HEK293 (cell line): Measurements from ENCODE around the gene KCTD15.

ENCODE experiments used
- CTCF ChIA-PET: fragments of 350-600 bp; formaldehyde crosslinking; extraction: SDS; loops from one replicate; lab custom pipeline; 2021; ENCODE audit warnings: antibody characterized with exemption; lab: Yijun Ruan, JAX
- POLR2A ChIA-PET: fragments of 300-600 bp; formaldehyde crosslinking; extraction: SDS; loops from one replicate; lab custom pipeline; 2020; ENCODE audit warnings: antibody characterized with exemption, inconsistent platforms; lab: Yijun Ruan, JAX
- H3K27ac ChIP-seq: fragments of 200-500 bp; sonication (Bioruptor generic); 2 replicates; pipeline ENCODE4 v1.5.1; 2014; ENCODE audit warnings: low read depth, low read length, control low read depth, inconsistent platforms; ENCODE audit errors: extremely low read depth
- H3K36me3 ChIP-seq, 2 experiments: fragments of 200-500 bp in 1 of 2; sonication (Bioruptor generic) in 1 of 2; 1 replicate in 1 of 2; 2 replicates in 1 of 2; pipeline ENCODE4 v1.5.1; 2014 to 2017; ENCODE audit warnings: inconsistent platforms in 2 of 2, low read length in 2 of 2; ENCODE audit not compliant: control insufficient read depth in 2 of 2, insufficient read depth in 1 of 2
- H3K4me1 ChIP-seq: fragments of 200-500 bp; sonication (Bioruptor generic); 2 replicates; pipeline ENCODE4 v1.5.1; 2014; ENCODE audit warnings: mild to moderate bottlenecking, low read length, inconsistent platforms; ENCODE audit not compliant: control insufficient read depth, insufficient read depth
- H3K4me3 ChIP-seq: 2 replicates; pipeline ENCODE4 v1.5.1; 2011; ENCODE audit warnings: low read depth, mild to moderate bottlenecking, control low read depth, low read length, moderate library complexity
- H3K9me3 ChIP-seq: fragments of 200-500 bp; sonication (Bioruptor generic); 2 replicates; pipeline ENCODE4 v1.5.1; 2014; ENCODE audit warnings: low read depth, low read length, inconsistent platforms; ENCODE audit not compliant: control insufficient read depth, insufficient read depth
- FEZF1 ChIP-seq: fragments of 450-650 bp; formaldehyde crosslinking; IDR thresholded peaks from 2 replicates; pipeline ENCODE4 v1.5.1; 2016; ENCODE audit warnings: missing biosample characterization, missing genetic modification characterization
- SCRT2 ChIP-seq: fragments of 450-650 bp; formaldehyde crosslinking; IDR thresholded peaks from 2 replicates; pipeline ENCODE4 v1.5.1; 2016; ENCODE audit warnings: missing biosample characterization, missing genetic modification characterization
- ZBTB48 ChIP-seq: fragments of 450-650 bp; formaldehyde crosslinking; IDR thresholded peaks from 2 replicates; pipeline ENCODE4 v1.5.1; 2016; ENCODE audit warnings: missing biosample characterization, missing genetic modification characterization
- ZFP69B ChIP-seq: fragments of 450-650 bp; formaldehyde crosslinking; IDR thresholded peaks from 2 replicates; pipeline ENCODE4 v1.5.1; 2016; ENCODE audit warnings: missing biosample characterization, missing genetic modification characterization
- ZIC2 ChIP-seq: fragments of 450-650 bp; formaldehyde crosslinking; IDR thresholded peaks from 2 replicates; pipeline ENCODE4 v1.5.1; 2016; ENCODE audit warnings: missing biosample characterization, missing genetic modification characterization
- ZNF114 ChIP-seq: fragments of 450-650 bp; formaldehyde crosslinking; IDR thresholded peaks from 2 replicates; pipeline ENCODE4 v1.5.0; 2017; ENCODE audit warnings: missing biosample characterization, missing genetic modification characterization
- ZNF133 ChIP-seq: fragments of 450-650 bp; formaldehyde crosslinking; IDR thresholded peaks from 2 replicates; pipeline ENCODE4 v1.5.1; 2016; ENCODE audit warnings: missing biosample characterization, missing genetic modification characterization
- ZNF138 ChIP-seq: fragments of 450-650 bp; formaldehyde crosslinking; IDR thresholded peaks from 2 replicates; pipeline ENCODE4 v1.5.1; 2016; ENCODE audit warnings: missing biosample characterization, missing genetic modification characterization, borderline replicate concordance
- ZNF350 ChIP-seq: fragments of 450-650 bp; formaldehyde crosslinking; IDR thresholded peaks from 2 replicates; pipeline ENCODE4 v1.5.0; 2017; ENCODE audit warnings: missing biosample characterization, mild to moderate bottlenecking, missing genetic modification characterization
- ZNF394 ChIP-seq: fragments of 450-650 bp; formaldehyde crosslinking; IDR thresholded peaks from 2 replicates; pipeline ENCODE4 v1.5.1; 2016; ENCODE audit warnings: missing biosample characterization, missing genetic modification characterization, mild to moderate bottlenecking, moderate library complexity, borderline replicate concordance
- ZNF473 ChIP-seq: fragments of 450-650 bp; formaldehyde crosslinking; IDR thresholded peaks from 2 replicates; pipeline ENCODE4 v1.5.1; 2017; ENCODE audit warnings: missing biosample characterization, missing genetic modification characterization
- ZNF555 ChIP-seq: fragments of 450-650 bp; formaldehyde crosslinking; conservative IDR thresholded peaks from 2 replicates; pipeline ENCODE4 v1.5.1; 2017; ENCODE audit warnings: missing biosample characterization, mild to moderate bottlenecking, missing genetic modification characterization, inconsistent platforms
- ZNF600 ChIP-seq: fragments of 450-650 bp; formaldehyde crosslinking; IDR thresholded peaks from 2 replicates; pipeline ENCODE4 v1.5.1; 2016; ENCODE audit warnings: missing biosample characterization, missing genetic modification characterization
- ZNF621 ChIP-seq: fragments of 450-650 bp; formaldehyde crosslinking; IDR thresholded peaks from 2 replicates; pipeline ENCODE4 v1.5.1; 2017; ENCODE audit warnings: missing biosample characterization, missing genetic modification characterization
- ZNF629 ChIP-seq: fragments of 450-650 bp; formaldehyde crosslinking; IDR thresholded peaks from 2 replicates; pipeline ENCODE4 v1.5.1; 2017; ENCODE audit warnings: missing biosample characterization, missing genetic modification characterization
- ZNF658 ChIP-seq: fragments of 450-650 bp; formaldehyde crosslinking; IDR thresholded peaks from 2 replicates; pipeline ENCODE4; 2016; ENCODE audit warnings: missing biosample characterization, missing genetic modification characterization
- ZNF747 ChIP-seq: fragments of 450-650 bp; formaldehyde crosslinking; IDR thresholded peaks from 2 replicates; pipeline ENCODE4 v1.5.1; 2016; ENCODE audit warnings: missing biosample characterization, missing genetic modification characterization
- ZNF791 ChIP-seq: fragments of 450-650 bp; formaldehyde crosslinking; IDR thresholded peaks from 2 replicates; pipeline ENCODE4 v1.5.1; 2016; ENCODE audit warnings: missing biosample characterization, missing genetic modification characterization
- ZNF843 ChIP-seq: fragments of 450-650 bp; formaldehyde crosslinking; IDR thresholded peaks from 2 replicates; pipeline ENCODE4 v1.5.1; 2016; ENCODE audit warnings: missing biosample characterization, missing genetic modification characterization
- TF ChIP-seq, protein P1 (sequence below): fragments of 450-650 bp; formaldehyde crosslinking; IDR thresholded peaks from 2 replicates; pipeline ENCODE4 v1.5.1; 2016; ENCODE audit warnings: missing biosample characterization, missing genetic modification characterization
- TF ChIP-seq, protein P2 (sequence below): fragments of 450-650 bp; formaldehyde crosslinking; IDR thresholded peaks from 2 replicates; pipeline ENCODE4 v1.5.1; 2017; ENCODE audit warnings: missing biosample characterization, mild to moderate bottlenecking, missing genetic modification characterization, moderate library complexity
- TF ChIP-seq, protein P3 (sequence below): fragments of 450-650 bp; formaldehyde crosslinking; IDR thresholded peaks from 2 replicates; pipeline ENCODE4 v1.5.1; 2017; ENCODE audit warnings: missing biosample characterization, missing genetic modification characterization
- TF ChIP-seq, protein P4 (sequence below): fragments of 450-650 bp; formaldehyde crosslinking; IDR thresholded peaks from 2 replicates; pipeline ENCODE4 v1.5.1; 2016; ENCODE audit warnings: missing biosample characterization, missing genetic modification characterization
- TF ChIP-seq, protein P5 (sequence below): fragments of 450-650 bp; formaldehyde crosslinking; IDR thresholded peaks from 2 replicates; pipeline ENCODE4 v1.5.1; 2016; ENCODE audit warnings: missing biosample characterization, missing genetic modification characterization
- TF ChIP-seq, protein P6 (sequence below): fragments of 450-650 bp; formaldehyde crosslinking; IDR thresholded peaks from 2 replicates; pipeline ENCODE4 v1.5.1; 2016; ENCODE audit warnings: missing biosample characterization, missing genetic modification characterization

Gene KCTD15

DNA sequence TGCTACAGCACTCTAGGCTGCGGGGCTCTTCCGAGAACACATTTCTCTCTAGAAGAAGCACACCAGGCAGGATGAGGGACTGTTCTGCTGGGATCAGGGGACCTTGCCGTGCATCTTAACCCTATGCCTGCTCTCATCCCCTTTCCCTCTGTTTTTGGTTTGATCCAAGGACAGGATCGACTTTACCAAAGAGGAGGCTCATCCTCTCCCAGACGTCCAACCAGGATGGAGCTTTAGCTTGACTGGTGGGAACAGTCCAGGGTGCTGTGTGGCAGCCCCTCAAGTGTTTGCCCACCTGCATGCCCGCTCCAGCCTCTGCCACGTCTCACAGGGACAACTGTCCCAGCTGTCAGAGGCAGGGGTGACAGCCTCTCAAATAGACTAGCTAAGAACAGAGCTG is 42.3 kb upstream of the KCTD15 start (continued):
- TF ChIP-seq, protein P1, sequence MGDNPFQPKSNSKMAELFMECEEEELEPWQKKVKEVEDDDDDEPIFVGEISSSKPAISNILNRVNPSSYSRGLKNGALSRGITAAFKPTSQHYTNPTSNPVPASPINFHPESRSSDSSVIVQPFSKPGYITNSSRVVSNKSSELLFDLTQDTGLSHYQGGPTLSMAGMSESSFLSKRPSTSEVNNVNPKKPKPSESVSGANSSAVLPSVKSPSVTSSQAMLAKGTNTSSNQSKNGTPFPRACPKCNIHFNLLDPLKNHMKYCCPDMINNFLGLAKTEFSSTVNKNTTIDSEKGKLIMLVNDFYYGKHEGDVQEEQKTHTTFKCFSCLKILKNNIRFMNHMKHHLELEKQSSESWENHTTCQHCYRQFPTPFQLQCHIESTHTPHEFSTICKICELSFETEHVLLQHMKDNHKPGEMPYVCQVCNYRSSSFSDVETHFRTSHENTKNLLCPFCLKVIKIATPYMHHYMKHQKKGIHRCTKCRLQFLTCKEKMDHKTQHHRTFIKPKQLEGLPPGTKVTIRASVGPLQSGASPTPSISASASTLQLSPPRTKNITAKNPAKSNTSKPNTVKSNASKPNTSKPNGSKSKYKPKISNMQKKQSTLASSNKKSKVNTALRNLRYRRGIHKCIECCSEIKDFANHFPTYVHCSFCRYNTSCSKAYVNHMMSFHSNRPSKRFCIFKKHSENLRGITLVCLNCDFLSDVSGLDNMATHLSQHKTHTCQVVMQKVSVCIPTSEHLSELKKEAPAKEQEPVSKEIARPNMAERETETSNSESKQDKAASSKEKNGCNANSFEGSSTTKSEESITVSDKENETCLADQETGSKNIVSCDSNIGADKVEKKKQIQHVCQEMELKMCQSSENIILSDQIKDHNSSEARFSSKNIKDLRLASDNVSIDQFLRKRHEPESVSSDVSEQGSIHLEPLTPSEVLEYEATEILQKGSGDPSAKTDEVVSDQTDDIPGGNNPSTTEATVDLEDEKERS (tag by site-specific recombination), result no peak
- no peak for TF ChIP-seq ZNF747 (tag by site-specific recombination)
- no peak for TF ChIP-seq ZNF473 (tag by site-specific recombination)
- TF ChIP-seq ZNF629 (tag by site-specific recombination), result no peak
- TF ChIP-seq ZBTB48, result no peak
- TF ChIP-seq ZNF658, result no peak
- TF ChIP-seq SCRT2 (tag by site-specific recombination), result no peak
- no peak for TF ChIP-seq ZFP69B (tag by site-specific recombination)
- TF ChIP-seq, protein P2, sequence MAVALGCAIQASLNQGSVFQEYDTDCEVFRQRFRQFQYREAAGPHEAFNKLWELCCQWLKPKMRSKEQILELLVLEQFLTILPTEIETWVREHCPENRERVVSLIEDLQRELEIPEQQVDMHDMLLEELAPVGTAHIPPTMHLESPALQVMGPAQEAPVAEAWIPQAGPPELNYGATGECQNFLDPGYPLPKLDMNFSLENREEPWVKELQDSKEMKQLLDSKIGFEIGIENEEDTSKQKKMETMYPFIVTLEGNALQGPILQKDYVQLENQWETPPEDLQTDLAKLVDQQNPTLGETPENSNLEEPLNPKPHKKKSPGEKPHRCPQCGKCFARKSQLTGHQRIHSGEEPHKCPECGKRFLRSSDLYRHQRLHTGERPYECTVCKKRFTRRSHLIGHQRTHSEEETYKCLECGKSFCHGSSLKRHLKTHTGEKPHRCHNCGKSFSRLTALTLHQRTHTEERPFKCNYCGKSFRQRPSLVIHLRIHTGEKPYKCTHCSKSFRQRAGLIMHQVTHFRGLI, result no peak
- TF ChIP-seq, protein P3, sequence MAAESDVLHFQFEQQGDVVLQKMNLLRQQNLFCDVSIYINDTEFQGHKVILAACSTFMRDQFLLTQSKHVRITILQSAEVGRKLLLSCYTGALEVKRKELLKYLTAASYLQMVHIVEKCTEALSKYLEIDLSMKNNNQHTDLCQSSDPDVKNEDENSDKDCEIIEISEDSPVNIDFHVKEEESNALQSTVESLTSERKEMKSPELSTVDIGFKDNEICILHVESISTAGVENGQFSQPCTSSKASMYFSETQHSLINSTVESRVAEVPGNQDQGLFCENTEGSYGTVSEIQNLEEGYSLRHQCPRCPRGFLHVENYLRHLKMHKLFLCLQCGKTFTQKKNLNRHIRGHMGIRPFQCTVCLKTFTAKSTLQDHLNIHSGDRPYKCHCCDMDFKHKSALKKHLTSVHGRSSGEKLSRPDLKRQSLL (tag by site-specific recombination), result no peak
- no peak for TF ChIP-seq ZNF138 (tag by site-specific recombination)

DNA sequence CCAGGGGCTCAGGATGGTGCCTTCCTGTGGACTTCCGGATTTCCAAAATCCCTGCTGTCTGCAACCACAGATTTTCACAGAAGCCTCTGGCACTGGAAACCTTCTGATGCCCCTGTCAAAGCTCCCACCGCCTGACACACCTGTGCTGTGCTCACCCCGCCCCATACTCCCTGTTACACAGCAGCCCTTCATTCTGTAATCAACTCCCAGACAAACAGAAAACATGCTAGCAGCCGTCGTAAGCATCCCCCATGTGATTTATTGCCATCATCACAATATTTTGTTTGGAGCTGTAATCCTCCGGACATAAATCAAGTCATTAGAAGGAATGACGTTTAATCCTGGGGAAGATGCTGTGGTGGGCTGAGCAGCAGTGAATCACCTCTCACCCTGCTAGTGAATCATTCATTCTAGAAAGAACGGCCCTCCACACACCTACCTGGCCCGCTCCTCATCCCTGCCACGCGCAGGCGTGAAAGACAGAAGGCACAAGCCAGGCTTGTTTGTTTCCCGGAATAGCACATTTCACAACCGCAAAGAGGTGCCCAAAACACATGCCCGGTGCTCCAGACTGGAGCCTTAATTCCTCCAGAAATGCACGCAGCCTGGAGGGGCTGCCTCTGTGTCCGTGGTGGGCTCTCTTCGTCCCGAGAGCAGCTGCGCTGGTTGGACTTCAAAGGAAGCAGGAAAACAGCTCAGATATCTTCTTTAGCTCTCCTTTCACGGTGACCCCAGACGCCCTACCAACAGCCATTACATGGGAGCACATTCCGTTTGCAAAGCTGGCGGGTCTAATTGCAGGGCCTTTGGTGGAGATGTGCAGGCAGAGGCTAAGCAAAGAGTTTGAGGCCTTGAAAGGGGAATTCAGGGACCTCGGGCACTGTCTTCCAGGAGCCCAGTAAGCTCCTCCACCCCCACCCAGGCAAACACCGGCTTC is 41.3 kb upstream of the KCTD15 start:
- Histone ChIP-seq H3K4me1 (0 out of 2 replicates have a peak, but pooled peaks cover 2% of the 10 kb centered on the region), H3K9me3 (no peaks in the 10 kb centered on the region), H3K4me3 (no peak overlapping the region), H3K36me3 (no peaks in the 10 kb centered on the region), H3K27ac (no peak overlapping the region)
- POLR2A ChIA-PET, result no interaction called here
- CTCF ChIA-PET, result interaction anchor here (0.7 to 2.6 kb wide), 7 partner anchors 12 to 348 kb away, joined by 3 to 8 read pairs (median 6); no protein-coding TSS in a partner anchor
- TF ChIP-seq, protein P4, sequence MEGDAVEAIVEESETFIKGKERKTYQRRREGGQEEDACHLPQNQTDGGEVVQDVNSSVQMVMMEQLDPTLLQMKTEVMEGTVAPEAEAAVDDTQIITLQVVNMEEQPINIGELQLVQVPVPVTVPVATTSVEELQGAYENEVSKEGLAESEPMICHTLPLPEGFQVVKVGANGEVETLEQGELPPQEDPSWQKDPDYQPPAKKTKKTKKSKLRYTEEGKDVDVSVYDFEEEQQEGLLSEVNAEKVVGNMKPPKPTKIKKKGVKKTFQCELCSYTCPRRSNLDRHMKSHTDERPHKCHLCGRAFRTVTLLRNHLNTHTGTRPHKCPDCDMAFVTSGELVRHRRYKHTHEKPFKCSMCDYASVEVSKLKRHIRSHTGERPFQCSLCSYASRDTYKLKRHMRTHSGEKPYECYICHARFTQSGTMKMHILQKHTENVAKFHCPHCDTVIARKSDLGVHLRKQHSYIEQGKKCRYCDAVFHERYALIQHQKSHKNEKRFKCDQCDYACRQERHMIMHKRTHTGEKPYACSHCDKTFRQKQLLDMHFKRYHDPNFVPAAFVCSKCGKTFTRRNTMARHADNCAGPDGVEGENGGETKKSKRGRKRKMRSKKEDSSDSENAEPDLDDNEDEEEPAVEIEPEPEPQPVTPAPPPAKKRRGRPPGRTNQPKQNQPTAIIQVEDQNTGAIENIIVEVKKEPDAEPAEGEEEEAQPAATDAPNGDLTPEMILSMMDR (tag by site-specific recombination), result no peak
- TF ChIP-seq ZNF555 (tag by site-specific recombination) (no peak), ZNF133 (tag by site-specific recombination) (no peak), ZNF843 (no peak), ZNF621 (tag by site-specific recombination) (no peak), ZNF791 (tag by site-specific recombination) (no peak), ZNF114 (tag by site-specific recombination) (no peak), ZIC2 (no peak), ZNF350 (tag by site-specific recombination) (no peak), ZNF600 (tag by site-specific recombination) (no peak), ZNF394 (tag by site-specific recombination) (no peak), FEZF1 (tag by site-specific recombination) (no peak)
- TF ChIP-seq, protein P5, sequence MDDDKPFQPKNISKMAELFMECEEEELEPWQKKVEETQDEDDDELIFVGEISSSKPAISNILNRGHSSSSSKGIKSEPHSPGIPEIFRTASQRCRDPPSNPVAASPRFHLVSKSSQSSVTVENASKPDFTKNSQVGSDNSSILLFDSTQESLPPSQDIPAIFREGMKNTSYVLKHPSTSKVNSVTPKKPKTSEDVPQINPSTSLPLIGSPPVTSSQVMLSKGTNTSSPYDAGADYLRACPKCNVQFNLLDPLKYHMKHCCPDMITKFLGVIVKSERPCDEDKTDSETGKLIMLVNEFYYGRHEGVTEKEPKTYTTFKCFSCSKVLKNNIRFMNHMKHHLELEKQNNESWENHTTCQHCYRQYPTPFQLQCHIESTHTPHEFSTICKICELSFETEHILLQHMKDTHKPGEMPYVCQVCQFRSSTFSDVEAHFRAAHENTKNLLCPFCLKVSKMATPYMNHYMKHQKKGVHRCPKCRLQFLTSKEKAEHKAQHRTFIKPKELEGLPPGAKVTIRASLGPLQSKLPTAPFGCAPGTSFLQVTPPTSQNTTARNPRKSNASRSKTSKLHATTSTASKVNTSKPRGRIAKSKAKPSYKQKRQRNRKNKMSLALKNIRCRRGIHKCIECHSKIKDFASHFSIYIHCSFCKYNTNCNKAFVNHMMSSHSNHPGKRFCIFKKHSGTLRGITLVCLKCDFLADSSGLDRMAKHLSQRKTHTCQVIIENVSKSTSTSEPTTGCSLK (tag by site-specific recombination), result no peak
- TF ChIP-seq, protein P6, sequence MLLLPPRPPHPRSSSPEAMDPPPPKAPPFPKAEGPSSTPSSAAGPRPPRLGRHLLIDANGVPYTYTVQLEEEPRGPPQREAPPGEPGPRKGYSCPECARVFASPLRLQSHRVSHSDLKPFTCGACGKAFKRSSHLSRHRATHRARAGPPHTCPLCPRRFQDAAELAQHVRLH, result no peak
